Common myeloid progenitor, CD34-positive (primary cell): Measurements from ENCODE around the gene CHST10.
"Not testable (repeated sequence)": the region's sequence is repeated elsewhere in the genome, so short reads cannot be mapped to it uniquely, and the experiment has no call there.

ENCODE experiments used
- CTCF ChIA-PET: fragments of 350-600 bp; sonication (Branson Sonifier 250); formaldehyde crosslinking; loops from one replicate; lab custom pipeline; 2021; ENCODE audit warnings: antibody characterized with exemption; lab: Charles Lee
- POLR2A ChIA-PET: fragments of 350-600 bp; sonication (Branson Sonifier 250); formaldehyde crosslinking; loops from one replicate; lab custom pipeline; 2021; ENCODE audit warnings: antibody characterized with exemption; lab: Charles Lee
- DNase-seq, 3 donors: peaks; one replicate each; pipeline versions ENCODE4 v3.0.0 to v3.0.0-alpha.2; 2013
- H3K27ac ChIP-seq, 2 experiments: 1 replicate in 1 of 2; 2 replicates in 1 of 2; pipeline ENCODE4 v1.7.0; 2013; ENCODE audit warnings: inconsistent platforms in 2 of 2, low read length in 2 of 2, mild to moderate bottlenecking in 2 of 2, low read depth in 1 of 2, moderate library complexity in 1 of 2; ENCODE audit not compliant: severe bottlenecking in 2 of 2, insufficient read depth in 1 of 2, poor library complexity in 1 of 2
- H3K27me3 ChIP-seq, 5 experiments: replicated peaks in 2 of 5; 1 replicate in 3 of 5; 2 replicates in 2 of 5; pipeline versions ENCODE4 v1.6.1 to v1.7.0; 2013; ENCODE audit warnings: low read length in 4 of 5, mild to moderate bottlenecking in 2 of 5, moderate library complexity in 2 of 5, inconsistent platforms in 1 of 5; ENCODE audit not compliant: insufficient read depth in 5 of 5, control insufficient read depth in 4 of 5
- H3K36me3 ChIP-seq, 4 experiments: 1 replicate in 2 of 4; 2 replicates in 2 of 4; pipeline versions ENCODE4 v1.6.1 to v1.7.0; 2013; ENCODE audit warnings: low read length in 3 of 4, control low read depth in 1 of 4, mild to moderate bottlenecking in 1 of 4; ENCODE audit not compliant: control insufficient read depth in 4 of 4, insufficient read depth in 4 of 4
- H3K4me1 ChIP-seq, 4 experiments: 1 replicate in 3 of 4; 2 replicates in 1 of 4; pipeline versions ENCODE4 v1.6.1 to v1.7.1; 2013; ENCODE audit warnings: low read length in 3 of 4, mild to moderate bottlenecking in 3 of 4, control low read depth in 1 of 4, inconsistent platforms in 1 of 4, moderate library complexity in 1 of 4; ENCODE audit not compliant: control insufficient read depth in 4 of 4, insufficient read depth in 4 of 4; ENCODE audit errors: control extremely low read depth in 1 of 4
- H3K4me3 ChIP-seq, 7 experiments: 1 replicate in 4 of 7; 2 replicates in 3 of 7; pipeline versions ENCODE4 v1.5.1 to v1.7.0; 2013; ENCODE audit warnings: mild to moderate bottlenecking in 7 of 7, low read length in 6 of 7, moderate library complexity in 6 of 7, inconsistent platforms in 2 of 7, low read depth in 2 of 7, control low read depth in 1 of 7; ENCODE audit not compliant: insufficient read depth in 4 of 7, control insufficient read depth in 1 of 7; ENCODE audit errors: extremely low read depth in 1 of 7
- H3K9me3 ChIP-seq, 5 experiments: 1 replicate in 4 of 5; 2 replicates in 1 of 5; pipeline versions ENCODE4 v1.6.1 to v1.7.1; 2013; ENCODE audit warnings: low read length in 4 of 5, mild to moderate bottlenecking in 2 of 5, inconsistent platforms in 1 of 5, low read depth in 1 of 5, moderate library complexity in 1 of 5; ENCODE audit not compliant: control insufficient read depth in 4 of 5, insufficient read depth in 2 of 5; ENCODE audit errors: control extremely low read depth in 1 of 5
- WGBS: methylation state at CpG from one replicate; pipeline ENCODE4 v1.1.5; 2013; ENCODE audit not compliant: insufficient coverage; 5-methylcytosine and 5-hydroxymethylcytosine counted together

The CHST10 gene

DNA sequence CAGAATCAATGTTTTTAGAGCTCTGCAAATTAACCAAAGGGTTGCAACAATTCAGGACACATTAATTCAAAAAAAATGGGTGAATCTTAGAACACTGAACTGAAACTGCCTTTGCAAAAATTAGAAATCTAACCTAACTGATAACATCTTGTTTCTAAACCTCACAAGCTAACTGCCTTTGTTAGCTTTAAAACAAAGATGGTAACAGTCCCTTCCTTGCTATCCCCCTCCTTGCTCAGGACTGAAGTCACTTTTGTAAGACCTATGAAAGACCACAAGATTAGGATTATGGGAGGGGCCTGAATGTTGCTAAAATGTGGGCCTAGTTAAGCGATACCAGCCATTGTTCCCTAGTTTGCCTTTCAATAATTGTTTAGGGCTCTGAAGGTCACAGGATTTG lies 50.3 kb downstream of the CHST10 start:
- Histone ChIP-seq H3K4me3 (no peak overlapping the region), H3K36me3 (no peaks in the 10 kb centered on the region), H3K27ac (no peak overlapping the region), H3K4me1 (no peaks in the 10 kb centered on the region), H3K27me3 (no peaks in the 10 kb centered on the region), H3K9me3 (peaks cover 4 to 33% (median 7%) of the 10 kb centered on the region in 5 experiments)
- DNase-seq, result no peak
- WGBS, result no CpG with 5 or more reads among the region's 1 CpG
- ChIA-PET POLR2A (no interaction called here), CTCF (interaction anchor here (0.7 kb wide), 1 partner anchor 12 kb away, joined by 3 read pairs; no protein-coding TSS in a partner anchor)

GRCh38 chr2:100365434-100365833 lies 52.0 kb downstream of the CHST10 start:
- no peak for DNase-seq
- H3K36me3 ChIP-seq, result no peaks in the 10 kb centered on the region
- 94% methylated on average over 2 of the region's 3 CpGs for WGBS
- no peak overlapping the region for H3K4me3 ChIP-seq
- ChIA-PET POLR2A (interaction anchor here (0.6 kb wide), 1 partner anchor 1437 kb away, joined by 3 read pairs; no protein-coding TSS in a partner anchor), CTCF (no interaction called here)
- H3K27me3 ChIP-seq, result no peaks in the 10 kb centered on the region
- H3K27ac ChIP-seq, result no peak overlapping the region
- no peaks in the 10 kb centered on the region for H3K4me1 ChIP-seq
- H3K9me3 ChIP-seq, result peaks cover 3 to 22% (median 6%) of the 10 kb centered on the region in 5 experiments

GRCh38 chr2:100362269-100362668 lies 55.2 kb downstream of the CHST10 start:
- H3K27me3 ChIP-seq, H3K4me3 ChIP-seq, POLR2A ChIA-PET, H3K36me3 ChIP-seq, CTCF ChIA-PET, H3K27ac ChIP-seq, DNase-seq, H3K4me1 ChIP-seq: not testable (repeated sequence)
- 100% methylated on average over 1 of the region's 7 CpGs for WGBS
- peaks cover 0 to 19% (median 0%) of the 10 kb centered on the region in 5 experiments for H3K9me3 ChIP-seq

DNA sequence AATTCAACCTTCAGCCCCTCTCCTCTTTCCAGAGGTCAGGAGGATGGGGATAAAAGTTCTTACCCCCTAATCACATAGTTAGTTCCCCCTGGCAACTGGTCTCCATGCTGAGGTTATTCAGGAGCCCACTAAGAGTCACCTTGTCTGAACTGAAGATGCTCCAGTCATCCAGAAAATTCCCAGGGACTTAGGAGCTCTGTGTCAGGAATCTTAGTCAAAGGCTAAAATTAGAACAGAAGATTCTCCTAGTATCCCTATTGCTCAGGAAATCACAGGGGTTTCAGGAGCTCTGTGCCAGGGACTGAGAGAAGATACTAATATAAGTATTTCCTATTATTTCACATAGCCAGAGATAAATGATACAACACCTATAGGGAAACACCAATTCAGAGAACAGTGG lies 57.9 kb downstream of the CHST10 start:
- DNase-seq, result no peak

DNA sequence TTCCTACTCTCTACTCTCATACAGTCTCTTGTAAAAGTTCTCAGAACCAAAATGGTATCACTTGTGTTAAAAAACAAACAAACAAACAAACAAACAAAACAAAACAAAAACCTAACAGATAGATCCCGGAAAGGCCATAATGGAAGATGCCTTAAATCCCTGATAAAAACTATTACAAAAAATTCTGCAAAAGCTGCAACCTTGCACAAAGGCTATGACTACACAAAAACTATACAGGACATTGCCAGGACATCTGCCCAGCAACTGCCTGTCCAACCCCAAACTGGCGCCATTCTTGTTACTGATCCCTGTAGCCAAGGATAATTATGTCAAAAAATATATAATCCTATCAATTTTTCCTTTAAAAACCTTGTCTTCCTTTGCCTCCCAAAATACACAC lies 58.9 kb downstream of the CHST10 start:
- no peak overlapping the region for H3K27ac ChIP-seq
- ChIA-PET POLR2A (no interaction called here), CTCF (interaction anchor here (1.3 kb wide), 1 partner anchor 23 kb away, joined by 4 read pairs; no protein-coding TSS in a partner anchor)
- H3K9me3 ChIP-seq, result peaks cover 0 to 19% (median 0%) of the 10 kb centered on the region in 5 experiments
- H3K4me3 ChIP-seq, result no peak overlapping the region
- no peaks in the 10 kb centered on the region for H3K36me3 ChIP-seq
- no CpG with 5 or more reads among the region's 2 CpGs for WGBS
- H3K27me3 ChIP-seq, result peaks cover 0 to 4% (median 0%) of the 10 kb centered on the region in 5 experiments
- no peaks in the 10 kb centered on the region for H3K4me1 ChIP-seq
- no peak for DNase-seq

More for the DNA sequence above, 57.9 kb downstream of the CHST10 start:
- CTCF ChIA-PET, result interaction anchor here (1.3 kb wide), 1 partner anchor 22 kb away, joined by 4 read pairs; no protein-coding TSS in a partner anchor
- no peaks in the 10 kb centered on the region for H3K36me3 ChIP-seq
- no peaks in the 10 kb centered on the region for H3K4me1 ChIP-seq
- no peak overlapping the region for H3K4me3 ChIP-seq
- POLR2A ChIA-PET, result no interaction called here
- peaks cover 0 to 19% (median 0%) of the 10 kb centered on the region in 5 experiments for H3K9me3 ChIP-seq
- peaks cover 0 to 2% (median 0%) of the 10 kb centered on the region in 5 experiments for H3K27me3 ChIP-seq
- H3K27ac ChIP-seq, result no peak overlapping the region

- Histone ChIP-seq H3K9me3 (peaks cover 0 to 3% (median 0%) of the 10 kb centered on the region in 5 experiments), H3K4me3 (no peak overlapping the region), H3K27ac (no peak overlapping the region), H3K36me3 (no peaks in the 10 kb centered on the region), H3K4me1 (no peaks in the 10 kb centered on the region), H3K27me3 (peaks cover 0 to 4% (median 0%) of the 10 kb centered on the region in 5 experiments)
- DNase-seq, result no peak
- ChIA-PET CTCF (no interaction called here), POLR2A (no interaction called here)
- WGBS, result 100% methylated on average over 3 of the region's 7 CpGs
These were observed 64.9 kb downstream of the CHST10 start for GRCh38 chr2:100352521-100352920.

- CTCF ChIA-PET, result no interaction called here
These were observed 66.7 kb downstream of the CHST10 start for GRCh38 chr2:100350661-100351185.

More at GRCh38 chr2:100350661-100351185, 66.7 kb downstream of the CHST10 start:
- Histone ChIP-seq H3K4me1 (no peaks in the 10 kb centered on the region), H3K9me3 (peaks cover 0 to 3% (median 0%) of the 10 kb centered on the region in 5 experiments), H3K27me3 (peaks cover 0 to 4% (median 0%) of the 10 kb centered on the region in 5 experiments), H3K36me3 (no peaks in the 10 kb centered on the region), H3K27ac (no peak overlapping the region), H3K4me3 (no peak overlapping the region)
- DNase-seq, result no peak
- 93% methylated on average over 12 of the region's 13 CpGs for WGBS
- POLR2A ChIA-PET, result no interaction called here
